ENCODE measurements around the gene ARID4B.

ARID4B gene

GRCh38 chr1:235124111-235124510, 203.9 kb downstream of the ARID4B start:
- DNase-seq, result no peak

- no peak for DNase-seq
Observed at GRCh38 chr1:235122348-235122747, 205.6 kb downstream of the ARID4B start.
